Neural progenitor cell (in vitro differentiated cells): ENCODE results near the gene CFHR3. TPM values are rescaled to one million over a fixed set of nuclear protein-coding genes. Genes with fewer than 3 reads are reported as not detected.
"Not testable (repeated sequence)": the region's sequence is repeated elsewhere in the genome, so short reads cannot be mapped to it uniquely, and the experiment has no call there.

Source experiments
- DNase-seq: peaks from one replicate; pipeline ENCODE4 v3.0.0-alpha.2; 2016; ENCODE audit warnings: low spot score
- H2AFZ ChIP-seq: fragments of 200-600 bp; sonication (generic); replicated peaks from 2 replicates; pipeline ENCODE4 v1.6.1; 2016; ENCODE audit warnings: antibody characterized with exemption
- H3F3A ChIP-seq: fragments of 200-600 bp; sonication (generic); 2 replicates; pipeline ENCODE4 v1.6.1; 2016; ENCODE audit warnings: antibody characterized with exemption, low read depth
- H3K27ac ChIP-seq: fragments of 200-600 bp; sonication (generic); 2 replicates; pipeline ENCODE4 v1.5.1; 2016; ENCODE audit warnings: mild to moderate bottlenecking
- H3K27me3 ChIP-seq: fragments of 200-600 bp; sonication (generic); 2 replicates; pipeline ENCODE4 v1.6.1; 2016; ENCODE audit warnings: mild to moderate bottlenecking, moderate library complexity
- H3K36me3 ChIP-seq: fragments of 200-600 bp; sonication (generic); 2 replicates; pipeline ENCODE4 v1.5.1; 2016
- H3K4me1 ChIP-seq: fragments of 200-600 bp; sonication (generic); 2 replicates; pipeline ENCODE4 v1.6.1; 2016; ENCODE audit warnings: mixed run types
- H3K4me2 ChIP-seq: fragments of 200-600 bp; sonication (generic); 2 replicates; pipeline ENCODE4 v1.6.1; 2016
- H3K4me3 ChIP-seq: fragments of 200-600 bp; sonication (generic); 2 replicates; pipeline ENCODE4 v1.5.1; 2016
- H3K79me2 ChIP-seq: fragments of 200-600 bp; sonication (generic); 2 replicates; pipeline ENCODE4 v1.6.1; 2016; ENCODE audit warnings: low read depth
- H3K9ac ChIP-seq: fragments of 200-600 bp; sonication (generic); 2 replicates; pipeline ENCODE4 v1.6.1; 2016
- H3K9me3 ChIP-seq: fragments of 200-600 bp; sonication (generic); 2 replicates; pipeline ENCODE4 v1.5.1; 2016; ENCODE audit warnings: low read depth
- H4K20me1 ChIP-seq: fragments of 200-600 bp; sonication (generic); 2 replicates; pipeline ENCODE4 v1.6.1; 2016; ENCODE audit warnings: low read depth
- H3K27ac Mint-ChIP-seq: 3 replicates; pipeline ENCODE4 v1.8.0; 2021; ENCODE audit warnings: mixed read lengths
- H3K27me3 Mint-ChIP-seq: 2 replicates; pipeline ENCODE4 v1.8.0; 2022; ENCODE audit warnings: low read depth, mild to moderate bottlenecking, inconsistent platforms, moderate library complexity, mixed read lengths; ENCODE audit not compliant: insufficient read depth
- H3K36me3 Mint-ChIP-seq: 3 replicates; pipeline ENCODE4 v1.8.0; 2021; ENCODE audit warnings: mixed read lengths
- H3K4me1 Mint-ChIP-seq: 3 replicates; pipeline ENCODE4 v1.8.0; 2021; ENCODE audit warnings: mixed read lengths
- H3K4me3 Mint-ChIP-seq: 3 replicates; pipeline ENCODE4 v1.8.0; 2021; ENCODE audit warnings: mild to moderate bottlenecking, moderate library complexity, mixed read lengths
- H3K9me3 Mint-ChIP-seq: 3 replicates; pipeline ENCODE4 v1.8.0; 2020; ENCODE audit warnings: mixed read lengths
- EZH2 ChIP-seq: fragments of 200-600 bp; sonication (generic); IDR thresholded peaks from 2 replicates; pipeline ENCODE4 v1.6.1; 2017; ENCODE audit warnings: antibody characterized with exemption, mild to moderate bottlenecking, moderate library complexity
- EZH2phosphoT487 ChIP-seq: fragments of 200-600 bp; sonication (generic); IDR thresholded peaks from 2 replicates; pipeline ENCODE4 v1.6.1; 2017; ENCODE audit warnings: antibody characterized with exemption
- total RNA-seq: library from RNA; depleted of rRNA; stranded (reverse); fragments of >200 nt; gene quantifications from 2 replicates; pipeline ENCODE4 v1.2.3, GENCODE V29; 2015; ENCODE audit warnings: low replicate concordance
- TF ChIP-seq, protein P1 (sequence below): fragments of 200-600 bp; sonication (generic); IDR thresholded peaks from 2 replicates; pipeline ENCODE4 v1.5.1; 2017; ENCODE audit warnings: antibody characterized with exemption, mild to moderate bottlenecking

Gene CFHR3
- total RNA-seq, 1 donor from 2014 or later, result 20.9 TPM

GRCh38 chr1:196769823-196770222, 4.8 kb upstream of the CFHR3 start:
- H3K9me3 Mint-ChIP-seq, H3K4me2 ChIP-seq, DNase-seq, H3K4me3 Mint-ChIP-seq, H3F3A ChIP-seq, H3K36me3 ChIP-seq, H3K36me3 Mint-ChIP-seq, H4K20me1 ChIP-seq, H3K79me2 ChIP-seq, H3K27me3 Mint-ChIP-seq, H3K4me1 Mint-ChIP-seq, H3K9ac ChIP-seq, H3K27ac Mint-ChIP-seq, H3K27me3 ChIP-seq, H3K27ac ChIP-seq, H2AFZ ChIP-seq, H3K9me3 ChIP-seq, H3K4me1 ChIP-seq, H3K4me3 ChIP-seq: not testable (repeated sequence)

GRCh38 chr1:196773713-196774112, 927 bp upstream of the CFHR3 start:
- Mint-ChIP-seq H3K36me3 (no peaks in the 10 kb centered on the region), H3K4me3 (no peak overlapping the region), H3K4me1 (no peaks in the 10 kb centered on the region), H3K27me3 (peaks cover 2% of the 10 kb centered on the region), H3K9me3 (no peaks in the 10 kb centered on the region), H3K27ac (no peak overlapping the region)
- no peaks in the 10 kb centered on the region for H4K20me1 ChIP-seq
- no peak overlapping the region for H3K9ac ChIP-seq
- no peak overlapping the region for H3K4me3 ChIP-seq
- no peaks in the 10 kb centered on the region for H3F3A ChIP-seq
- H3K27me3 ChIP-seq, result no peaks in the 10 kb centered on the region
- no peak overlapping the region for H2AFZ ChIP-seq
- H3K4me2 ChIP-seq, result no peak overlapping the region
- H3K4me1 ChIP-seq, result no peaks in the 10 kb centered on the region
- TF ChIP-seq EZH2phosphoT487 (no peak), EZH2 (no peak)
- TF ChIP-seq, protein P1, sequence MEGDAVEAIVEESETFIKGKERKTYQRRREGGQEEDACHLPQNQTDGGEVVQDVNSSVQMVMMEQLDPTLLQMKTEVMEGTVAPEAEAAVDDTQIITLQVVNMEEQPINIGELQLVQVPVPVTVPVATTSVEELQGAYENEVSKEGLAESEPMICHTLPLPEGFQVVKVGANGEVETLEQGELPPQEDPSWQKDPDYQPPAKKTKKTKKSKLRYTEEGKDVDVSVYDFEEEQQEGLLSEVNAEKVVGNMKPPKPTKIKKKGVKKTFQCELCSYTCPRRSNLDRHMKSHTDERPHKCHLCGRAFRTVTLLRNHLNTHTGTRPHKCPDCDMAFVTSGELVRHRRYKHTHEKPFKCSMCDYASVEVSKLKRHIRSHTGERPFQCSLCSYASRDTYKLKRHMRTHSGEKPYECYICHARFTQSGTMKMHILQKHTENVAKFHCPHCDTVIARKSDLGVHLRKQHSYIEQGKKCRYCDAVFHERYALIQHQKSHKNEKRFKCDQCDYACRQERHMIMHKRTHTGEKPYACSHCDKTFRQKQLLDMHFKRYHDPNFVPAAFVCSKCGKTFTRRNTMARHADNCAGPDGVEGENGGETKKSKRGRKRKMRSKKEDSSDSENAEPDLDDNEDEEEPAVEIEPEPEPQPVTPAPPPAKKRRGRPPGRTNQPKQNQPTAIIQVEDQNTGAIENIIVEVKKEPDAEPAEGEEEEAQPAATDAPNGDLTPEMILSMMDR, result no peak
- no peak for DNase-seq
- no peaks in the 10 kb centered on the region for H3K79me2 ChIP-seq
- H3K27ac ChIP-seq, result no peak overlapping the region
- H3K9me3 ChIP-seq, result no peaks in the 10 kb centered on the region
- no peaks in the 10 kb centered on the region for H3K36me3 ChIP-seq

DNA sequence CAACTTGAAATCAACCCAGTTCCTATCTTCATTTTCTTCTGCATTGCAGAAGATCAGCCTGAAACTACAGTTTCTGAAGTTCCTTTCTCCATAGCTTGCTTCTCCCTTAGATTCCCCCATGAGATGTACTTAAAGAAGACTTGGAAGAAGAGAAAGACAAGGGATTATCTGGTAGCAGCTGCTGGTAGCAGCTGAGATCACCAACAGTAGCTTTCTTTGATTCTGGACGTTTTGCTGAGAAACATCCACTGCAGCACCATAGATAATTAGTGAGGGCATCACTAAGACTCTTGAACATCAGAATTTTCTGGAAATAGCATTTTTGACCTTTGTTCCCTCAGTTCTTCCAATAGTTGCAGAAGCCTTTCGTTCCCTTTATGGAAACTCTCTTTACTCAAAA, 465 bp upstream of the CFHR3 start:
- Histone ChIP-seq H3K27me3 (no peaks in the 10 kb centered on the region), H3K9ac (no peak overlapping the region), H3K79me2 (no peaks in the 10 kb centered on the region), H3K9me3 (no peaks in the 10 kb centered on the region), H3K4me1 (no peaks in the 10 kb centered on the region), H3K36me3 (no peaks in the 10 kb centered on the region), H3K4me3 (no peak overlapping the region), H4K20me1 (no peaks in the 10 kb centered on the region), H3K4me2 (no peak overlapping the region), H2AFZ (no peak overlapping the region), H3K27ac (no peak overlapping the region), H3F3A (no peaks in the 10 kb centered on the region)
- TF ChIP-seq, protein P1, result no peak
- TF ChIP-seq EZH2phosphoT487 (no peak), EZH2 (no peak)
- Mint-ChIP-seq H3K9me3 (no peaks in the 10 kb centered on the region), H3K36me3 (no peaks in the 10 kb centered on the region), H3K27me3 (peaks cover 2% of the 10 kb centered on the region), H3K4me3 (no peak overlapping the region), H3K4me1 (no peaks in the 10 kb centered on the region), H3K27ac (no peak overlapping the region)
- no peak for DNase-seq

GRCh38 chr1:196777603-196778002, 3.0 kb downstream of the CFHR3 start:
- Histone ChIP-seq H2AFZ (no peak overlapping the region), H3K4me2 (no peak overlapping the region), H3K4me1 (no peaks in the 10 kb centered on the region), H3K9me3 (no peaks in the 10 kb centered on the region), H3K9ac (no peak overlapping the region), H4K20me1 (no peaks in the 10 kb centered on the region), H3K27me3 (no peaks in the 10 kb centered on the region), H3F3A (no peaks in the 10 kb centered on the region), H3K36me3 (no peaks in the 10 kb centered on the region), H3K4me3 (no peak overlapping the region), H3K27ac (no peak overlapping the region), H3K79me2 (no peaks in the 10 kb centered on the region)
- peaks cover 1% of the 10 kb centered on the region for H3K9me3 Mint-ChIP-seq
- H3K27me3 Mint-ChIP-seq, result peaks cover 2% of the 10 kb centered on the region
- no peak for DNase-seq
- no peaks in the 10 kb centered on the region for H3K36me3 Mint-ChIP-seq
- no peak for TF ChIP-seq EZH2phosphoT487
- TF ChIP-seq, protein P1, result no peak
- TF ChIP-seq EZH2, result no peak
- no peak overlapping the region for H3K27ac Mint-ChIP-seq
- no peaks in the 10 kb centered on the region for H3K4me1 Mint-ChIP-seq
- no peak overlapping the region for H3K4me3 Mint-ChIP-seq
